8988T (cell line): ENCODE results near the gene KNTC1.

Experiments used
- DNase-seq: peaks from one replicate; pipeline ENCODE4 v3.0.0; 2011

KNTC1 gene

GRCh38 chr12:122661246-122661645 lies 134.2 kb downstream of the KNTC1 start:
- DNase-seq: no peak

- no peak for DNase-seq
Observed at GRCh38 chr12:122661938-122662337, 134.9 kb downstream of the KNTC1 start.

DNA sequence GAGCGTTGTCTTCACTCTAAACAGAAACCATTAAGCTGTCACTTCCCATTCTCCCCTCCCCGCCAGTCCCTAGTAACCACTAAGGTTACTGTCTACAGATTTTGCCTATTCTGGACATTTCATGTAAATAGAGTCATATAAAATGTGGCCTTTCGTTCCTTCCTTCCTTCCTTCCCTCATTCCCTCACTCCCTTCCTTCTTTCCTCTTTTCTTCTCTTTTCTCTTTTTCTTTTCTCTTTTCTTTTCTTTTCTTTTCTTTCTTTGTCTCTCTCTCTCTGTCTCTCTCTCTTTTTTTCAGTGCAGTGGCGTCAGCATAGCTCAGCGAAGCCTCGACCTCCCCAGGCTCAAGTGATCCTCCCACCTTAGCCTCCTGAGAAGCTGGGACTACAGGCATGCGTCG lies 138.3 kb downstream of the KNTC1 start:
- no peak for DNase-seq

GRCh38 chr12:122665759-122666158 lies 138.7 kb downstream of the KNTC1 start:
- no peak for DNase-seq

DNA sequence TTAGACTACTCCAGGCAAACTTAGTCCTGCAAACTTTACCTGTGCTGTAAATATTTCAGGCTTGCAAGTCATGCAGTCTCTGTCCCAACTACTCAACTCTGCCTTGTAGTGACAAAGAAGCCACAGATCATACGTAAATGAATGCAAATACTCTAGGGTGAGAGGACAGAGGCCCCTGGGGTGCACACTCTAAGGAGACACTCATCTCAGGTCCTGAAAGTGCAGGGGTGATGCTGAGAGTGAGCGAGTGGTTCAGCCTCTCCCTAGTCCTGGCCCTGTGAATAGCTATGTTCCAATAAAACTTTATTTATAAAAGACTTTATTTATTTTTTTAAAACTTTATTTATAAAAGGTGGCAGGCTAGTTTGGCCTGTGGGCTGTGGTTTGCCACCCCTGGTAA lies 141.2 kb downstream of the KNTC1 start:
- DNase-seq: no peak

- no peak for DNase-seq
Observed at GRCh38 chr12:122669397-122670070, 142.5 kb downstream of the KNTC1 start.

- DNase-seq: no peak
Observed at GRCh38 chr12:122672515-122672914, 145.5 kb downstream of the KNTC1 start.
